ENCODE results near the gene KCTD21.

DNA sequence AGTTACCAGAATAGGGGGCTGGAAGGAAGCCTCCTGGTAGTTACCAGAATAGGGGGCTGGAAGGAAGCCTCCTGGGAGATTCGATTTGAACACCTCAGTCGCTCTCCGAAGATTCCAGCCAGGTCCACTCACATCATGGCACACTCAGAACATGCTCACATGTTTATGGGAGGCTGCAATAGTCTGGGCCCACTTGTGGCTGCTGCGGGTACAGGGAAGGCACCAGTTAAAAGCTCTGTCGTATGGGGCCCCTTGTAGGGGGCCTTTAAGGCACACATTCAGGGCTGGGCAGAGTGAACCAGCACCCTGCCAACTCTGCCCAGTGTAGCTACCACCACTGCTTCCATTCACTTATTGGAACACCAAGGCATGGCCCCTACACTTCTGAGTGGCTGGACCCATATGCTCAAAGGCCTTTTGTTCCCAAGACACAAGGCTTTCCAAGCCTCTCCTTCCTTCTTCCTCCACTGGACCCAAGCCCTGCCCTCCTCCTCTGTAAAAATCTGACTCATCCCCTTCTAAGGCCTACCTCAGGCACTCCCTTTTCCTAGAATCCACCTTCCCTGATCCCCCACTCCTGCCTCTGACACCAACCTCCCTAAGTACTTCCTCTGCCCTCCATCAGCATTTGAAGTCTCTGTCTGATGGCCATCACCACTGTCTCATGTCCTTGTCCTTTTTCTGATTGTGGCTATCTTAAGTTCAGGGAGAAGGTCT is 28.3 kb upstream of the KCTD21 start:
- TF ChIP-seq JUND (IDR thresholded peaks at IDR 0.05) (no peak), ATF3 (IDR thresholded peaks at IDR 0.05) (no peak), YY1 (IDR thresholded peaks at IDR 0.05; ENCODE audit: extremely low read depth, insufficient replicate concordance, low read depth, low read length) (no peak), EZH2 (IDR thresholded peaks at IDR 0.05) (no peak), FOSL1 (IDR thresholded peaks at IDR 0.05; ENCODE audit: low read depth) (no peak), SP1 (IDR thresholded peaks at IDR 0.05; ENCODE audit: low read depth) (no peak), ZFX (IDR thresholded peaks at IDR 0.05) (no peak), POLR2A (IDR thresholded peaks at IDR 0.05; ENCODE audit: borderline replicate concordance, extremely low read depth, insufficient read depth, insufficient read length) (no peak), ZNF274 (IDR thresholded peaks at IDR 0.05; ENCODE audit: low read depth, low read length) (no peak), EZH2phosphoT487 (IDR thresholded peaks at IDR 0.05; ENCODE audit: borderline replicate concordance) (no peak), POLR2AphosphoS5 (IDR thresholded peaks at IDR 0.05; ENCODE audit: low read depth, low read length) (no peak), ELF1 (IDR thresholded peaks at IDR 0.05; ENCODE audit: borderline replicate concordance, low read depth) (no peak)
- TF ChIP-seq, protein P1, sequence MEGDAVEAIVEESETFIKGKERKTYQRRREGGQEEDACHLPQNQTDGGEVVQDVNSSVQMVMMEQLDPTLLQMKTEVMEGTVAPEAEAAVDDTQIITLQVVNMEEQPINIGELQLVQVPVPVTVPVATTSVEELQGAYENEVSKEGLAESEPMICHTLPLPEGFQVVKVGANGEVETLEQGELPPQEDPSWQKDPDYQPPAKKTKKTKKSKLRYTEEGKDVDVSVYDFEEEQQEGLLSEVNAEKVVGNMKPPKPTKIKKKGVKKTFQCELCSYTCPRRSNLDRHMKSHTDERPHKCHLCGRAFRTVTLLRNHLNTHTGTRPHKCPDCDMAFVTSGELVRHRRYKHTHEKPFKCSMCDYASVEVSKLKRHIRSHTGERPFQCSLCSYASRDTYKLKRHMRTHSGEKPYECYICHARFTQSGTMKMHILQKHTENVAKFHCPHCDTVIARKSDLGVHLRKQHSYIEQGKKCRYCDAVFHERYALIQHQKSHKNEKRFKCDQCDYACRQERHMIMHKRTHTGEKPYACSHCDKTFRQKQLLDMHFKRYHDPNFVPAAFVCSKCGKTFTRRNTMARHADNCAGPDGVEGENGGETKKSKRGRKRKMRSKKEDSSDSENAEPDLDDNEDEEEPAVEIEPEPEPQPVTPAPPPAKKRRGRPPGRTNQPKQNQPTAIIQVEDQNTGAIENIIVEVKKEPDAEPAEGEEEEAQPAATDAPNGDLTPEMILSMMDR (IDR thresholded peaks at IDR 0.05 in 2 of 3, conservative IDR thresholded peaks at IDR 0.05 in 1 of 3; ENCODE audit: borderline replicate concordance in 1 of 3, insufficient read depth in 1 of 3, low read depth in 2 of 3, low read length in 2 of 3) = no peak
- TF ChIP-seq, protein P2, sequence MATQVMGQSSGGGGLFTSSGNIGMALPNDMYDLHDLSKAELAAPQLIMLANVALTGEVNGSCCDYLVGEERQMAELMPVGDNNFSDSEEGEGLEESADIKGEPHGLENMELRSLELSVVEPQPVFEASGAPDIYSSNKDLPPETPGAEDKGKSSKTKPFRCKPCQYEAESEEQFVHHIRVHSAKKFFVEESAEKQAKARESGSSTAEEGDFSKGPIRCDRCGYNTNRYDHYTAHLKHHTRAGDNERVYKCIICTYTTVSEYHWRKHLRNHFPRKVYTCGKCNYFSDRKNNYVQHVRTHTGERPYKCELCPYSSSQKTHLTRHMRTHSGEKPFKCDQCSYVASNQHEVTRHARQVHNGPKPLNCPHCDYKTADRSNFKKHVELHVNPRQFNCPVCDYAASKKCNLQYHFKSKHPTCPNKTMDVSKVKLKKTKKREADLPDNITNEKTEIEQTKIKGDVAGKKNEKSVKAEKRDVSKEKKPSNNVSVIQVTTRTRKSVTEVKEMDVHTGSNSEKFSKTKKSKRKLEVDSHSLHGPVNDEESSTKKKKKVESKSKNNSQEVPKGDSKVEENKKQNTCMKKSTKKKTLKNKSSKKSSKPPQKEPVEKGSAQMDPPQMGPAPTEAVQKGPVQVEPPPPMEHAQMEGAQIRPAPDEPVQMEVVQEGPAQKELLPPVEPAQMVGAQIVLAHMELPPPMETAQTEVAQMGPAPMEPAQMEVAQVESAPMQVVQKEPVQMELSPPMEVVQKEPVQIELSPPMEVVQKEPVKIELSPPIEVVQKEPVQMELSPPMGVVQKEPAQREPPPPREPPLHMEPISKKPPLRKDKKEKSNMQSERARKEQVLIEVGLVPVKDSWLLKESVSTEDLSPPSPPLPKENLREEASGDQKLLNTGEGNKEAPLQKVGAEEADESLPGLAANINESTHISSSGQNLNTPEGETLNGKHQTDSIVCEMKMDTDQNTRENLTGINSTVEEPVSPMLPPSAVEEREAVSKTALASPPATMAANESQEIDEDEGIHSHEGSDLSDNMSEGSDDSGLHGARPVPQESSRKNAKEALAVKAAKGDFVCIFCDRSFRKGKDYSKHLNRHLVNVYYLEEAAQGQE (IDR thresholded peaks at IDR 0.05; ENCODE audit: low read depth) = no peak

Measured in HCT116 (cell line).